GM12892 (cell line): ENCODE data around the gene MYCBP2.

Source experiments
- POLR2A ChIP-seq: IDR thresholded peaks from 2 replicates; pipeline ENCODE4 v1.6.1; 2011; ENCODE audit warnings: low read depth, low read length, control low read depth
- POLR2AphosphoS5 ChIP-seq: IDR thresholded peaks from 2 replicates; pipeline ENCODE4 v1.6.1; 2011; ENCODE audit warnings: low read depth, low read length, control low read depth
- TAF1 ChIP-seq: IDR thresholded peaks from 2 replicates; pipeline ENCODE4 v1.6.1; 2011; ENCODE audit warnings: low read depth, mild to moderate bottlenecking, control low read depth, low read length, borderline replicate concordance

DNA sequence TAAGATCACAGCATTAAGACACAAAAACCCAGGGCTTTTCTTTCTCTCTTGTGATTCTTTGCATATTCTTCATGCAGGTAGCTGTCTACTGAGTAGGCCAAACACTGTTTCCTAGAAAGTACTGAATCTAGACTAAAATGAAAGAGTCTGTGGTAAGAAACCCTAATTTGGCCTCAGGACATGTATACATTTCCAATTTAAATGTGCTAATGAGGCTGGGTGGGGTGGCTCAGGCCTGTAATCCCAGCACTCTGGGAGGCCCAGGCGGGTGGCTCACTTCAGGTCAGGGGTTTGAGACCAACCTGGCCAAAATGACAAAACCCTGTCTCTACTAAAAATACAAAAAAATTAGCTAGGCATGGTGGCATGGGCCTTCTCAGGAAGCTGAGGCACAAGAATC is 57.8 kb downstream of the MYCBP2 start:
- no peak for TF ChIP-seq POLR2A
- no peak for TF ChIP-seq TAF1
- TF ChIP-seq POLR2AphosphoS5: no peak
